H1 (cell line): Measurements from ENCODE around the gene PDP2. TPM values are rescaled to one million over a fixed set of nuclear protein-coding genes. Genes with fewer than 3 reads are reported as not detected.

Source experiments
- CTCF ChIA-PET: fragments of 300-600 bp; sonication (Branson Sonifier 250); formaldehyde crosslinking; loops from one replicate; lab custom pipeline; 2021; ENCODE audit not compliant: partially characterized antibody; lab: Charles Lee
- POLR2A ChIA-PET: fragments of 300-600 bp; sonication (Branson Sonifier 250); formaldehyde crosslinking; loops from one replicate; lab custom pipeline; 2021; ENCODE audit warnings: inconsistent platforms; ENCODE audit not compliant: partially characterized antibody; lab: Charles Lee
- DNase-seq, 2 experiments: peaks; one replicate each; pipeline versions ENCODE4 v3.0.0 to v3.0.0-alpha.2; 2010 to 2022; ENCODE audit warnings: low spot score in 2 of 2, low read depth in 1 of 2, mixed read lengths in 1 of 2
- FAIRE-seq: peaks from 2 replicates; lab custom pipeline; 2011; peaks lifted over from hg19 to GRCh38; lab: Jason Lieb, UNC
- H2AFZ ChIP-seq: 2 replicates; pipeline ENCODE4 v1.8.1; 2012; ENCODE audit warnings: low read length, inconsistent platforms
- H2AK5ac ChIP-seq: 2 replicates; pipeline ENCODE4 v1.6.1; 2013; ENCODE audit warnings: low read depth, low read length
- H2BK120ac ChIP-seq: replicated peaks from 2 replicates; pipeline ENCODE3; 2013; ENCODE audit warnings: low read depth, low read length, inconsistent platforms
- H2BK12ac ChIP-seq: 2 replicates; pipeline ENCODE4 v1.6.1; 2013; ENCODE audit warnings: low read depth, low read length
- H2BK15ac ChIP-seq: 2 replicates; pipeline ENCODE4 v1.6.1; 2013; ENCODE audit warnings: low read length
- H2BK20ac ChIP-seq: 2 replicates; pipeline ENCODE4 v1.6.1; 2013; ENCODE audit warnings: low read length
- H2BK5ac ChIP-seq: 2 replicates; pipeline ENCODE4 v1.6.1; 2013; ENCODE audit warnings: low read depth, low read length
- H3K14ac ChIP-seq: 2 replicates; pipeline ENCODE4 v1.6.1; 2013; ENCODE audit warnings: inconsistent platforms; ENCODE audit not compliant: insufficient read length
- H3K18ac ChIP-seq: 2 replicates; pipeline ENCODE4 v1.6.1; 2013; ENCODE audit warnings: low read length; ENCODE audit errors: extremely low read depth
- H3K23ac ChIP-seq: 2 replicates; pipeline ENCODE4 v1.6.1; 2013; ENCODE audit warnings: inconsistent platforms; ENCODE audit not compliant: insufficient read length
- H3K23me2 ChIP-seq: 2 replicates; pipeline ENCODE4 v1.6.1; 2013; ENCODE audit warnings: low read depth, low read length
- H3K27ac ChIP-seq: 2 replicates; pipeline ENCODE4 v1.6.1; 2011; ENCODE audit warnings: low read depth, low read length, inconsistent platforms
- H3K27me3 ChIP-seq, 4 experiments: replicated peaks in 1 of 4; 1 replicate in 1 of 4; 2 replicates in 3 of 4; pipeline versions ENCODE4 v1.6.1 to v1.8.1; 2011 to 2013; ENCODE audit warnings: low read length in 3 of 4, mild to moderate bottlenecking in 3 of 4, inconsistent platforms in 2 of 4, mixed read lengths in 2 of 4, moderate library complexity in 1 of 4; ENCODE audit not compliant: control insufficient read depth in 3 of 4, insufficient read depth in 3 of 4; ENCODE audit errors: extremely low read depth in 1 of 4
- H3K36me3 ChIP-seq, 4 experiments: 2 replicates each; pipeline versions ENCODE4 v1.6.1 to v1.8.1; 2011 to 2013; ENCODE audit warnings: mild to moderate bottlenecking in 4 of 4, low read length in 3 of 4, moderate library complexity in 2 of 4, control low read depth in 1 of 4, inconsistent platforms in 1 of 4; ENCODE audit not compliant: insufficient read depth in 4 of 4, control insufficient read depth in 2 of 4
- H3K4ac ChIP-seq: replicated peaks from 2 replicates; pipeline ENCODE3; 2013; ENCODE audit warnings: low read length, low read depth, mixed read lengths, inconsistent platforms; ENCODE audit not compliant: insufficient read length
- H3K4me1 ChIP-seq, 4 experiments: replicated peaks in 1 of 4; 1 replicate in 1 of 4; 2 replicates in 3 of 4; pipeline versions ENCODE4 v1.6.1 to v1.8.1; 2011 to 2013; ENCODE audit warnings: low read length in 3 of 4, inconsistent platforms in 2 of 4, mixed read lengths in 1 of 4; ENCODE audit not compliant: insufficient read depth in 4 of 4, control insufficient read depth in 3 of 4
- H3K4me2 ChIP-seq, 2 experiments: 2 replicates each; pipeline versions ENCODE4 v1.6.1 to v1.8.1; 2011 to 2013; ENCODE audit warnings: low read depth in 2 of 2, low read length in 2 of 2, control low read depth in 1 of 2, inconsistent platforms in 1 of 2, mild to moderate bottlenecking in 1 of 2; ENCODE audit not compliant: insufficient read depth in 1 of 2
- H3K4me3 ChIP-seq, 4 experiments: fragments of 200-600, 300-600 bp in 1 of 4; sonication (generic), shearing (Covaris generic), sonication (Bioruptor Twin) in 1 of 4; 2 replicates each; pipeline versions ENCODE4 v1.5.1 to v1.8.1; 2011 to 2016; ENCODE audit warnings: low read length in 4 of 4, low read depth in 3 of 4, control low read depth in 2 of 4, inconsistent platforms in 2 of 4, mild to moderate bottlenecking in 2 of 4, mixed read lengths in 1 of 4, moderate library complexity in 1 of 4; ENCODE audit not compliant: insufficient read depth in 2 of 4; ENCODE audit errors: extremely low read depth in 1 of 4
- H3K56ac ChIP-seq: replicated peaks from 2 replicates; pipeline ENCODE3; 2013; ENCODE audit warnings: low read depth, mild to moderate bottlenecking, mixed read lengths, low read length, inconsistent platforms; ENCODE audit not compliant: insufficient read length
- H3K79me1 ChIP-seq: 2 replicates; pipeline ENCODE4 v1.6.1; 2013; ENCODE audit warnings: low read depth, low read length, control low read depth
- H3K79me2 ChIP-seq, 2 experiments: 2 replicates each; pipeline versions ENCODE4 v1.6.1 to v1.8.1; 2012 to 2013; ENCODE audit warnings: low read length in 2 of 2, mild to moderate bottlenecking in 2 of 2, inconsistent platforms in 1 of 2; ENCODE audit not compliant: insufficient read depth in 2 of 2, control insufficient read depth in 1 of 2
- H3K9ac ChIP-seq, 4 experiments: replicated peaks in 1 of 4; 1 replicate in 1 of 4; 2 replicates in 3 of 4; pipeline versions ENCODE4 v1.6.1 to v1.8.1; 2011 to 2013; ENCODE audit warnings: low read depth in 3 of 4, low read length in 3 of 4, control low read depth in 2 of 4, mild to moderate bottlenecking in 2 of 4, moderate library complexity in 2 of 4, inconsistent platforms in 1 of 4; ENCODE audit errors: extremely low read depth in 1 of 4
- H3K9me3 ChIP-seq, 2 experiments: 2 replicates each; pipeline versions ENCODE4 v1.6.1 to v1.8.1; 2012 to 2013; ENCODE audit warnings: mild to moderate bottlenecking in 2 of 2, moderate library complexity in 2 of 2, control low read depth in 1 of 2, inconsistent platforms in 1 of 2, low read depth in 1 of 2, low read length in 1 of 2, mixed read lengths in 1 of 2; ENCODE audit not compliant: insufficient read depth in 2 of 2
- H4K20me1 ChIP-seq, 2 experiments: replicated peaks in 1 of 2; 2 replicates each; pipeline versions ENCODE3 to v1.8.1; 2011 to 2013; ENCODE audit warnings: inconsistent platforms in 2 of 2, low read length in 2 of 2, mild to moderate bottlenecking in 1 of 2; ENCODE audit not compliant: insufficient read depth in 2 of 2, control insufficient read depth in 1 of 2
- H4K5ac ChIP-seq: 2 replicates; pipeline ENCODE4 v1.6.1; 2013; ENCODE audit warnings: low read length, low read depth, mixed read lengths, inconsistent platforms; ENCODE audit not compliant: insufficient read length
- H4K8ac ChIP-seq: 2 replicates; pipeline ENCODE4 v1.8.0; 2013; ENCODE audit warnings: mild to moderate bottlenecking, moderate library complexity, low read length, inconsistent platforms; ENCODE audit not compliant: insufficient read depth; ENCODE audit errors: extremely low read depth
- H4K91ac ChIP-seq: replicated peaks from 2 replicates; pipeline ENCODE3; 2013; ENCODE audit warnings: low read length, mixed read lengths, inconsistent platforms; ENCODE audit not compliant: insufficient read length
- ASH2L ChIP-seq: fragments of 200-600, 300-600 bp; sonication (generic); IDR thresholded peaks from one replicate; pipeline ENCODE4 v1.7.1; 2017; ENCODE audit warnings: low read length
- ATF2 ChIP-seq: IDR thresholded peaks from 2 replicates; pipeline ENCODE4 v1.6.1; 2012; ENCODE audit warnings: low read length, inconsistent platforms
- CEBPB ChIP-seq: IDR thresholded peaks from 2 replicates; pipeline ENCODE4 v1.6.1; 2012; ENCODE audit warnings: low read depth, low read length
- CREB1 ChIP-seq: IDR thresholded peaks from 2 replicates; pipeline ENCODE4 v1.6.1; 2012; ENCODE audit warnings: inconsistent platforms
- CTBP2 ChIP-seq: IDR thresholded peaks from 2 replicates; pipeline ENCODE4 v1.7.0; 2011; ENCODE audit warnings: borderline replicate concordance, mild to moderate bottlenecking, moderate library complexity, mixed read lengths, low read length; ENCODE audit not compliant: insufficient read depth, insufficient read length
- EGR1 ChIP-seq: IDR thresholded peaks from 2 replicates; pipeline ENCODE4 v1.6.1; 2011; ENCODE audit warnings: low read depth, low read length, borderline replicate concordance
- EP300 ChIP-seq, 2 experiments: IDR thresholded peaks; 1 replicate in 1 of 2; 2 replicates in 1 of 2; pipeline ENCODE4 v1.6.1; 2011 to 2012; ENCODE audit warnings: low read depth in 2 of 2, low read length in 2 of 2, mild to moderate bottlenecking in 2 of 2, borderline replicate concordance in 1 of 2, inconsistent platforms in 1 of 2, moderate library complexity in 1 of 2
- HDAC2 ChIP-seq, 2 experiments: fragments of 300-600 bp in 1 of 2; sonication (generic) in 1 of 2; IDR thresholded peaks; 2 replicates each; pipeline ENCODE4 v1.6.1; 2011 to 2012; ENCODE audit warnings: low read depth in 2 of 2, low read length in 2 of 2, mild to moderate bottlenecking in 2 of 2, moderate library complexity in 2 of 2, borderline replicate concordance in 1 of 2, inconsistent platforms in 1 of 2
- JUND ChIP-seq: IDR thresholded peaks from 2 replicates; pipeline ENCODE4 v1.6.1; 2011; ENCODE audit warnings: mild to moderate bottlenecking, improper control_type of control experiment, low read length
- POLR2A ChIP-seq, 2 experiments: IDR thresholded peaks; 1 replicate in 1 of 2; 2 replicates in 1 of 2; pipeline ENCODE4 v1.6.1; 2011; ENCODE audit warnings: low read depth in 2 of 2, low read length in 2 of 2, mild to moderate bottlenecking in 2 of 2; ENCODE audit errors: control extremely low read depth in 1 of 2
- RXRA ChIP-seq: IDR thresholded peaks from 2 replicates; pipeline ENCODE4 v1.6.1; 2011; ENCODE audit warnings: low read depth, mild to moderate bottlenecking, low read length, moderate library complexity; ENCODE audit not compliant: insufficient read depth
- SP4 ChIP-seq: IDR thresholded peaks from 2 replicates; pipeline ENCODE4 v1.6.1; 2012; ENCODE audit warnings: low read length, inconsistent platforms
- WGBS, 2 experiments: shearing (Covaris generic) in 1 of 2; methylation state at CpG; one replicate each; pipeline versions ENCODE4 v1.1.6 to v1.1.7; 2013 to 2015; ENCODE audit warnings: low lambda C conversion rate in 2 of 2, mixed read lengths in 2 of 2, inconsistent platforms in 1 of 2, low coverage in 1 of 2, missing lambda C conversion rate in 1 of 2; ENCODE audit not compliant: insufficient replicate concordance in 2 of 2, insufficient coverage in 1 of 2, insufficient read length in 1 of 2; ENCODE audit errors: extremely low coverage in 1 of 2, missing lambda C conversion rate in 1 of 2; 5-methylcytosine and 5-hydroxymethylcytosine counted together
- polyA plus RNA-seq, 7 experiments: library from polyadenylated mRNA; depleted of rRNA in 3 of 7; stranded (reverse) in 5 of 7; unstranded in 2 of 7; fragments of >200 nt in 5 of 7; fragments of 200-250 nt in 2 of 7; gene quantifications; 1 replicate in 5 of 7; 2 replicates in 1 of 7; 4 replicates in 1 of 7; pipeline versions ENCODE4 v1.2.1 to v1.2.3, GENCODE V29; 2011 to 2013; ENCODE audit warnings: missing spikeins in 2 of 7, mixed read lengths in 2 of 7
- total RNA-seq: library from RNA; stranded (reverse); fragmentation: NEBNext Ultra II Directional; extraction: Animal tissue kit (Norgen Biotek cat#: 25700); gene quantifications from 2 replicates; pipeline ENCODE4 v1.2.1, GENCODE V29; 2021

Gene PDP2
- total and polyA plus RNA-seq, 2 of the 8 experiments (the other 6 are each of a cell fraction or from before 2014, with no cell fraction given): 11.7 to 36.5 TPM

DNA sequence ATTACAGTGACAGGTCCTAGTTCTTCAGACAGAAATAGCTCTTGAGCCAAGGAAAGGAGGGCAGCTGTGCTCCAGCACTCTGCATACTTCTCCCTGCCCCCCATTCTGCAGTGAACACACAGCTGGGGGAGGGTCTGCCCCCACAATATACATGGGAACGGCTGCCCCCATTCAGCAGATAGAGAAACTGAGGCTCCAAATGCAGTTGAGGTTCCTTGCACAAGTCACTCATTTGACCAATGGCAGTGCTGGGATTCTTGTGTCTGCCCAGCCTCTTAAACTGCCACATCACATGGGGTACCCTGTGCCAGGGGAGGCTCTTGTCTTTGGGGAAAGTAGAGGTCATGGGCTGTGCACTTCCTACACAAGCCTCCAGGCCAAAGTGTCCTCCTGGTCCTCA is 10.9 kb upstream of the PDP2 start:
- CTCF ChIA-PET: interaction anchor here (0.6 to 4.8 kb wide), 8 partner anchors 13 to 196 kb away, joined by 3 to 81 read pairs (median 16); partner anchors contain the start of genes CA7 and NAE1
- TF ChIP-seq SP4 (no peak), JUND (no peak), ATF2 (no peak), CEBPB (no peak), HDAC2 (IDR thresholded peaks at IDR 0.05; ENCODE audit: borderline replicate concordance in 1 of 2, low read depth in 2 of 2, low read length in 2 of 2) (no peak), CTBP2 (no peak), ASH2L (no peak), EGR1 (no peak), CREB1 (no peak), POLR2A (IDR thresholded peaks at IDR 0.05; ENCODE audit: control extremely low read depth in 1 of 2, low read depth in 2 of 2, low read length in 2 of 2) (no peak), EP300 (IDR thresholded peaks at IDR 0.05; ENCODE audit: borderline replicate concordance in 1 of 2, low read depth in 2 of 2, low read length in 2 of 2) (no peak), RXRA (no peak)

More for the DNA sequence above, 10.9 kb upstream of the PDP2 start:
- 83% methylated on average over 1 of the region's 1 CpG; no CpG with 5 or more reads in 1 of the 2 experiments for WGBS, 2 experiments
- H2AFZ ChIP-seq: no peak overlapping the region
- no peak overlapping the region for H2AK5ac ChIP-seq
- no peak overlapping the region for H3K56ac ChIP-seq
- no peaks in the 10 kb centered on the region for H3K79me1 ChIP-seq
- no peak overlapping the region for H3K9ac ChIP-seq
- H2BK20ac ChIP-seq: no peak overlapping the region
- no peak overlapping the region for H4K91ac ChIP-seq
- H3K4me1 ChIP-seq: peaks cover 0 to 5% (median 2%) of the 10 kb centered on the region in 4 experiments; a peak in 4 of 7 replicates
- no peak overlapping the region for H3K18ac ChIP-seq
- H2BK120ac ChIP-seq: no peak overlapping the region
- H3K4me2 ChIP-seq: no peak overlapping the region
- POLR2A ChIA-PET: no interaction called here
- no peak overlapping the region for H3K4me3 ChIP-seq
- H2BK15ac ChIP-seq: no peak overlapping the region
- no peak overlapping the region for H3K14ac ChIP-seq
- no peaks in the 10 kb centered on the region for H4K20me1 ChIP-seq
- H2BK12ac ChIP-seq: no peak overlapping the region
- H3K79me2 ChIP-seq: no peaks in the 10 kb centered on the region
- H3K9me3 ChIP-seq: no peaks in the 10 kb centered on the region
- H3K27ac ChIP-seq: no peak overlapping the region
- no peak overlapping the region for H3K4ac ChIP-seq
- no peak for DNase-seq
- H3K23ac ChIP-seq: no peak overlapping the region
- no peak overlapping the region for H2BK5ac ChIP-seq
- FAIRE-seq: no peak
- no peaks in the 10 kb centered on the region for H3K36me3 ChIP-seq
- no peaks in the 10 kb centered on the region; a peak in 1 of 7 replicates for H3K27me3 ChIP-seq
- H3K23me2 ChIP-seq: no peaks in the 10 kb centered on the region
- H4K8ac ChIP-seq: no peak overlapping the region
- no peak overlapping the region for H4K5ac ChIP-seq
